ENCODE results near the gene HOXD1.

The HOXD1 gene

GRCh38 chr2:176170602-176171305 lies 17.7 kb upstream of the HOXD1 start:
- FAIRE-seq: no peak
- TF ChIP-seq POLR2A (IDR thresholded peaks at IDR 0.05; ENCODE audit: low read depth, low read length): no peak
- TF ChIP-seq POLR2AphosphoS5 (IDR thresholded peaks at IDR 0.05; ENCODE audit: low read depth, low read length): no peak
- TF ChIP-seq TAF1 (IDR thresholded peaks at IDR 0.05; ENCODE audit: borderline replicate concordance, low read depth, low read length): no peak
- DNase-seq (ENCODE audit: insufficient read length): no peak

- DNase-seq (ENCODE audit: insufficient read length): no peak
- TF ChIP-seq POLR2AphosphoS5 (IDR thresholded peaks at IDR 0.05; ENCODE audit: low read depth, low read length): no peak
- no peak for TF ChIP-seq POLR2A (IDR thresholded peaks at IDR 0.05; ENCODE audit: low read depth, low read length)
- no peak for TF ChIP-seq TAF1 (IDR thresholded peaks at IDR 0.05; ENCODE audit: borderline replicate concordance, low read depth, low read length)
- FAIRE-seq: no peak
Observed at GRCh38 chr2:176171351-176172006, 17.0 kb upstream of the HOXD1 start.

- DNase-seq (ENCODE audit: insufficient read length): no peak
- TF ChIP-seq TAF1 (IDR thresholded peaks at IDR 0.05; ENCODE audit: borderline replicate concordance, low read depth, low read length) (no peak), POLR2AphosphoS5 (IDR thresholded peaks at IDR 0.05; ENCODE audit: low read depth, low read length) (no peak), POLR2A (IDR thresholded peaks at IDR 0.05; ENCODE audit: low read depth, low read length) (no peak)
- no peak for FAIRE-seq
Observed at GRCh38 chr2:176172007-176172894, 16.2 kb upstream of the HOXD1 start.

- TF ChIP-seq POLR2A (IDR thresholded peaks at IDR 0.05; ENCODE audit: low read depth, low read length) (no peak), TAF1 (IDR thresholded peaks at IDR 0.05; ENCODE audit: borderline replicate concordance, low read depth, low read length) (no peak), POLR2AphosphoS5 (IDR thresholded peaks at IDR 0.05; ENCODE audit: low read depth, low read length) (no peak)
- FAIRE-seq: no peak
- DNase-seq (ENCODE audit: insufficient read length): no peak
Observed at GRCh38 chr2:176172895-176173566, 15.4 kb upstream of the HOXD1 start.

- DNase-seq (ENCODE audit: insufficient read length) (no peak), FAIRE-seq (no peak)
- TF ChIP-seq POLR2A (IDR thresholded peaks at IDR 0.05; ENCODE audit: low read depth, low read length) (no peak), POLR2AphosphoS5 (IDR thresholded peaks at IDR 0.05; ENCODE audit: low read depth, low read length) (no peak), TAF1 (IDR thresholded peaks at IDR 0.05; ENCODE audit: borderline replicate concordance, low read depth, low read length) (no peak)
Observed at GRCh38 chr2:176173567-176174381, 14.7 kb upstream of the HOXD1 start.

GRCh38 chr2:176174382-176174823 lies 14.1 kb upstream of the HOXD1 start:
- FAIRE-seq (no peak), DNase-seq (ENCODE audit: insufficient read length) (no peak)
- no peak for TF ChIP-seq POLR2A (IDR thresholded peaks at IDR 0.05; ENCODE audit: low read depth, low read length)

- no peak for FAIRE-seq
- no peak for DNase-seq (ENCODE audit: insufficient read length)
- TF ChIP-seq POLR2AphosphoS5 (IDR thresholded peaks at IDR 0.05; ENCODE audit: low read depth, low read length) (no peak), POLR2A (IDR thresholded peaks at IDR 0.05; ENCODE audit: low read depth, low read length) (no peak), TAF1 (IDR thresholded peaks at IDR 0.05; ENCODE audit: borderline replicate concordance, low read depth, low read length) (no peak)
Observed at GRCh38 chr2:176174824-176175708, 13.4 kb upstream of the HOXD1 start.

- TF ChIP-seq POLR2AphosphoS5 (IDR thresholded peaks at IDR 0.05; ENCODE audit: low read depth, low read length): no peak
- no peak for TF ChIP-seq TAF1 (IDR thresholded peaks at IDR 0.05; ENCODE audit: borderline replicate concordance, low read depth, low read length)
- no peak for TF ChIP-seq POLR2A (IDR thresholded peaks at IDR 0.05; ENCODE audit: low read depth, low read length)
- DNase-seq (ENCODE audit: insufficient read length): no peak
Observed at GRCh38 chr2:176175709-176176607, 12.5 kb upstream of the HOXD1 start.

GRCh38 chr2:176177580-176178037 lies 10.9 kb upstream of the HOXD1 start:
- FAIRE-seq (no peak), DNase-seq (ENCODE audit: insufficient read length) (no peak)
- TF ChIP-seq POLR2A (IDR thresholded peaks at IDR 0.05; ENCODE audit: low read depth, low read length) (no peak), TAF1 (IDR thresholded peaks at IDR 0.05; ENCODE audit: borderline replicate concordance, low read depth, low read length) (no peak), POLR2AphosphoS5 (IDR thresholded peaks at IDR 0.05; ENCODE audit: low read depth, low read length) (no peak)

More at GRCh38 chr2:176175709-176176607, 12.5 kb upstream of the HOXD1 start:
- no peak for FAIRE-seq

Data from GM12892 (cell line).